ENCODE measurements around the gene HOMER2.
"Not testable (repeated sequence)": the region's sequence is repeated elsewhere in the genome, so short reads cannot be mapped to it uniquely, and the experiment has no call there.

HOMER2 gene

DNA sequence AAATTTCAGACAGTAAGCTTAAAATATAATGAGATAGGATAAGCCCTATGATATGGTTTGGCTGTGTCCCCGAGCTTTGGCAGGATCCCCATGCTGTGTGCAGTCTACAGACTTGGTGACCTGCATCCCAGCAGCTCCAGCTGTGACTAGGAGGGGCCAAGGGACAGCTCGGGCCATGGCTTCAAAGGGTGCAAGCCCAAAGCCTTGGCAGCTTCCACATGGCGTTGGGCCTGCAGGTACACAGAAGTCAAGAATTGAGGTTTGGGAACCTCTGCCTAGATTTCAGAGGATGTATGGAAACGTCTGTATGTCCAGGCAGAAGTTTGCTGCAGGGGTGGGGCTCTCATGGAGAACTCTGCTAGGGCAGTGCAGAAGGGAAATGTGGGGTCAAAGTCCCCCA lies 86.9 kb downstream of the HOMER2 start:
- not testable (repeated sequence) for DNase-seq (ENCODE audit: low read depth in 2 of 2, low spot score in 1 of 2)

- DNase-seq (ENCODE audit: low read depth in 2 of 2, low spot score in 1 of 2), result no peak
These were observed 87.6 kb downstream of the HOMER2 start for GRCh38 chr15:82864967-82865366.

DNA sequence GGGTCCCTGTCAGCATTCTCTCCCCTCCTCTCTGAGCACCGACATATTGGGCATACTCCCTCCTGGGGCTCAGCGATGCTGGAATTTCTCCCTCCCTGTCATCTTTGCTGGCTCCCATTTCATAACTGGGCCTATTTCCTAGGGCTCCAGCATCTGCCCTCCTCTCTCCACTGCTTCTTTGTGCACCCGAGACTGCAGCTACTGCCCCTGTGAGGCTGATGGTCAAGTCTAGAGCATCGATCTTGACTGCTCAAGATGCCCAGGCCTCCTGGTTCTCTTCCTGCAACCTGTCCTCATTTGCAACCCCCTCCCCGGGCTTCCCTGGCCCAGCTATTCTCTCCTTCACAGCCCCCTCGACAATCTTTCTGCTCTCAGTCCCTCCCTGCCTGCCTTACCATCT lies 89.6 kb downstream of the HOMER2 start:
- DNase-seq (ENCODE audit: low read depth in 2 of 2, low spot score in 1 of 2), result no peak

DNA sequence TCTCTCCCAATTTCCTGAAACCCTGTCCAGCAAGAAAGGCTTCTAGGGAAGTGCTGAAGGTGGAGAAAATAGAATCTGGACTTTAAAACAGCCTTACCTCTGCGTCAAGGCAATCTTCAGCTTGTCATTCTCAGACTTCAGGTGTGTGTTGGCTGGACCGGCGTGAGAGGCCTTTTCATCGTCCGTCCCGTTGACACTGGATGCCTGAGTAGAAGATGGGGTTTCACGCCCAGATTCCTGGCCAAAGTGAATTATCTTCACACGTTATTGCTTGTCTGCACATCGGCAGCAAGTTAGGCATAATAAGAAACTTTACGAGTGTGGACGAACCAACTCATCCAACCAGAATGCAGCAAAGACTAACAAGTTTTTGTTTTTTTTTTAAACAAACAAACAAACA lies 93.6 kb downstream of the HOMER2 start:
- DNase-seq (ENCODE audit: low read depth in 2 of 2, low spot score in 1 of 2), result no peak

GRCh38 chr15:82856397-82857170 lies 95.9 kb downstream of the HOMER2 start:
- DNase-seq (ENCODE audit: low read depth in 2 of 2, low spot score in 1 of 2), result no peak

DNA sequence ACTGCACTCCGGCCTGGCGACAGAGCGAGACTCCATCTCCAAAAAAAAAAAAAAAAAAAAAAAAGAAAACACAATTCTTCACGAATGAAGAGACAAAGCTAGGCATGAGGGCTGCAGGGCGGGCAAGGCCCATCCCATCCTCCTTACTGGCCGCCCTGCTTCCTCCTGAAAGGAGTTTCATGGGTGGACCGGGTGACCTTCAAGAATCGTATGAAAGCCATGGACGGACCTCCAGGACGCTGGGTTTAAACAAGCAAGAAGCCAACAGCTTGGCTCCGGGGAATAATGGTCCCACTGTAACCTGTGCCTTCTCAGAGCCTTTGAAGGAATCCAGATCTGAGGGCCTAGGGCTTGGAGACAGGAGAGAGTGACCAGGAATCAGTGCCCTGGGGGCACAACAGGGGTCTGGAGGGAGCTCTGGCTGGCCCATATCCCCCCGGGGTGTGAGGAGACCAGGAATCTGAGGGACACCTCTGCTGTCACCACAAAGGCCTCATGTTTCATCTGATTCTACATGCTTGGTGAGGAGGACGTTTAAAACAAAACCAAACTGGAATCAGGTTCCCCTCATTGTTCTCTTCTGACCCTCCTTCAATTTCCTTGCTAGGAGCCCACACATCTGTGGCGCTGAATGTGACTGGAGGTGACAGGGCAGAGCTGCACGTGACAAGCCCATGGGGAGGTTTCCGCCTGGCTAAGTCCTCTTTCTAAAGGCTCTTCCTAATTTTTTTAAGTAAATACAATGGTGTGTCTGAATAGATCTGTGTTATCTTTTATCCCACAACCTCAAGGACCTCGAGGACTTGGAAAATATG lies 97.0 kb downstream of the HOMER2 start:
- DNase-seq (ENCODE audit: low read depth in 2 of 2, low spot score in 1 of 2), result no peak

DNA sequence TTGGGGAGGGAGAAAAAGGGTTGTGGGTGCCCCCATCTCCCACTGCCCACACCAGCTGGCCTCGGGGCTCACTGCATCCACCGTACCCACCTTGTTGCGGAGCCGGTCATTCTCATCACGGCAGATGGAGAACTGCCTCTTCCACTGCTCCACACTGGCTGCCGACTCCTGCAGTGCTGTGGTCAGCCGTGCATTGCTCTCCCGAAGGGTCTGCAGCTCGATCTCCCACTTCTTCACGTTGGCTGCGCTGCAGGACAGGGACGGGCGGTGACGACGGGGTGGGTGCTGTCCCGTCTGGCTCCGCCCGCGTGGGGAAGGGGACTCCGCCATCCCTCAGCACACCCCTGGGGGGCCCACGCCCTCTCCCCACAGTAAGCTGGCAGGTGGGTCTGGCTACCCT lies 98.0 kb downstream of the HOMER2 start:
- DNase-seq (ENCODE audit: low read depth in 2 of 2, low spot score in 1 of 2), result no peak

DNA sequence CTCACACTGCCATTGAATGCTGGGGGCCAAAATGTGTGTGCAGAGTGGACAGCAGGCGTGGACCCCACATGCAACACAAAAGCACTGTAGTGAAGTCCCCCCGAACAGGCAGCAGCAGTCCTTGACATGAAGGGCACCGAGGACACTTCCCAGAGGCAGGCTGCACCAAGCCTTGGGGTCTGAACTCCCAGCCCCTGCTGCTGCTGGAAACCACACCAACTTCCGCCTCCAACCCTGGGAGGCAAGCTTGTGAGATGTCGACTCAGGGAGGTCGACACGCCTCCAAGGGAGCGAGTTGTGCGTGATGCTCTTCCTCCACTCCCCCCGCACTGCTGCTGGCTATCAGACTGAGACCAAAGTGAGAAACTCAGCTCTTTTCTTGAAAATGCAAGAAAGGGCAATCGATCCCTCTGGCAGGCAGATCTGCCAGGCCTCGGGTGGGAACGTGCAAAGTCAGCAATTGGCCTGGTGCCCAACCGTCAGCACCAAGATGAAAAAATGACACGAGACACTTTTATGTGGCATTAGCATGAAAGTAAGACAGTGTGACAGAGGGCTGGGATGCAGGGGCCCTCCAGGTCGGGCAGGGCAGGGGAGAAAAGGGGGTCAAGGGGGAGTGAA lies 99.5 kb downstream of the HOMER2 start:
- DNase-seq (ENCODE audit: low read depth in 2 of 2, low spot score in 1 of 2), result no peak

DNA sequence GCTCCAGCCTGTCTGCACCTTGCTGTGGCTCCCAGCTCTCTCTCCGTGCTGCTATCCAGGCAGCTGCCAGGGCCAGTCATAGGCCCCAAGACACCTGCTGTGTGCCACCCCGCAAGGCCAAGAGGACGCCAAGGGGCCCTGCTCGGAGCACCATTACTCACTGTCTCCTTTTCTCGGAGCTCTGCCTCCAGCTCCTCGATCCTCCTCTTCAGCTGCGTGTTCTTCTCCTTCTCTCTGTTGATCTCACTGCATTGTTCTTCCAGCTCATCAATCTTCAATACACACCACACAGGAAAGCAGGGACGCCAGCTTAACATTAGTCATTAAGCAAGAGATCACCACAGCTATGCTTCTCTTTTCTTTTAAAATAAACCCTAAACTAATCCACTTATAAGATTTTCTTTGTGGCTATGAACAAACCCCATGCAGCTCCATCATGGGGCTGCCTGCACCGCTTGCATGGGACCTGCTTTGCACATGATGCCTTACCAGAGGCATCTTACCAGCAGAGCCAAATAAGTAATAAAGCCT lies 100.5 kb downstream of the HOMER2 start:
- DNase-seq (ENCODE audit: low read depth in 2 of 2, low spot score in 1 of 2), result no peak

- no peak for DNase-seq (ENCODE audit: low read depth in 2 of 2, low spot score in 1 of 2)
These were observed 101.1 kb downstream of the HOMER2 start for GRCh38 chr15:82851306-82851850.

DNA sequence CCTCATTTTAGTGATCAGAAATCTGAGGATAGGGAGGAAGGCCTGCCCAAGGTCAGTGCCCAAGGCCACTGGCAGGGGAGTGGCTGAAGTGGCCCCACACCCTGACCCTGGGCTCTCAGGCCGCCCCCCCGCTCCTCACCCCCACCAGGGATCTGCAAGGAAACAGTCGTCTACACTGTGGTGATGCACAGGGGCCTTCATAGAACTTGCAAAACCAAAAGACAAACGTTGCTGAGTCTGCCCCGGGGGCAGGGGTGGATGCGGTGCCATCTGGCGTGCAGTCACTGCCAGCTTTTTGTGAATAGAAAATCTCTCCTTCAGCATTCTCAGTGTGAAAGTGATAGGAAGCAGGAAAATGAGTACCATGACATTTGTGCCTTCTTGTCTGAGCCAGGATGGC lies 101.8 kb downstream of the HOMER2 start:
- no peak for DNase-seq (ENCODE audit: low read depth in 2 of 2, low spot score in 1 of 2)

DNA sequence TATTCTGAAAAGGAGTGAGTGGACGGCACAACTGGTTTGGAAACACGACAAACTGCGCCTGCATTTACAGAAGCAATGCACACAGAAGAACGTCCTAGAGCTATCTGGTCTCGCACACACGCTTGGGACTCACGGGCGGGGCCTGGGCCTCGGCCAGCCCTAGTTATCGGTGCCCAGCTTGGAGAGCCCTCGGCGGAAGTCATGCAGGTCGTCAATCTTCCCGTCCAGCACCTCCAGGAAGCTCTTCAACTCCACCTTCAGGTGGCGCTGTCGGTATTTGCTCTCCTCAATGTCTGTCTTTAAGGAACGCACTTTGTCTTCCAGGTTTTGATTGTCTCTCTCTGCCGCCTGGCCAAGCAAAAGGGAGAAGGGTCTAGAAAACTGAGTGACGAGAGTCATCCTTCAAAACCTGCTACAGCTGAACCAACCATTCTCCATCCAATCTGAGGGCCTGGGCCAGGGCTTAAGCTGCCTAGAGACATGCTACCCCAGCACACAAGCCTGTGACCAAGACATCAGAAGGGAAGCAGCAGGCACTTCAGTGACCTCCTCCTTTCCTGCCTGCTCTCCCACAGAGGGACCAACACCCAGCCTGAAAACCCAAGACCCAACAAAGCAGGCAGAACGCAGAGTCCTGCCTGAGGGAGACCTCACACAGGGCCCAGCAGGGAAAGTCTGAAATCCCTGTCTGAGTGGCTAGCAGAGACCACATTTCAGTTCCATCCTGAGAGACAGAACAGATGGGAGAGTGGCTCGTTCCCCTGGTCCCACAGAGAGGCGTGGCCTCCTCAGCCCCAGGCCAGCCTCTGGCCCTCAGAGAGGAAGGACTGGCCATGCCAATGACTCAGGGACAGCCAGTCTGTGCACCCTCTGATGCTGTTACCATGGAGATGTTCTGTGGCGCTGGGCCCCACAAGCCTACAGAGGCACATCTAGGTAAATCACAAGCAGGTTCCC lies 102.7 kb downstream of the HOMER2 start:
- DNase-seq (ENCODE audit: low read depth in 2 of 2, low spot score in 1 of 2), result no peak

DNA sequence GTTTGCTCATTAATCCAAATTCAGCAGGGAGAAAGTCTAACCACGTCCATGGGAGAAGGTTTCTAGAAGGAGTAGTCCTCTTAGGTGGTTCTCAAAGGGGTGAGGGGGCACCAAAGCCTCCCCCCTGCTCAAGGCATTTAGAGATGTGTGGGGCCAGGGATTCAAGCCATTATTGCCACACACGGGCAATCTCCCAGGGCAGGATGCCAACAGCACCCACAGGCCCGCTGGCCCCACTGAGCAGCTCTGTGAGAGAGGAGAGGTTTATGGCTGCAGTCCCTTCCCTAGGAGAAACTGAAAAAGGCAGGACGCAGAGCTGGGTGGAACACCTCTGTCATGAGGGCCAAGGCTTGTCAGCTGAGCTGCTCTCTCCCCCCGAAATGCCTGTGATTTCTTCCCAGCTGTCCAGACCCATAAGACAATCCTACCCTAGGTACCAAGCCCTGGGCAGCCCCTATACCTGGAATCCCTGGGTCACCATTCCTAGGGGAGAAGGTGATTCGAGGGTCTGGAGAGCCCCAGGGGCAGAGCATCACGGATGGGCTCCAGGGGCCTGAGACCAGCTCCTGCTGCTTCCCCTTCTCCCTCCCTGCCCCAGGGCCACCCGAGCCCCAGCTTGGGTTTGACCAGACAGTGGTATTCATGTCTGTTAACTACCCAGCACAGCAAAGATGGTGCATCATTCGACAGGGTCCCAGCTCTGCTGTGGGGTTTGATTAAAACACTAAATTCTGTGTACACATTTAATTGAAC lies 104.1 kb downstream of the HOMER2 start:
- no peak for DNase-seq (ENCODE audit: low read depth in 2 of 2, low spot score in 1 of 2)

DNA sequence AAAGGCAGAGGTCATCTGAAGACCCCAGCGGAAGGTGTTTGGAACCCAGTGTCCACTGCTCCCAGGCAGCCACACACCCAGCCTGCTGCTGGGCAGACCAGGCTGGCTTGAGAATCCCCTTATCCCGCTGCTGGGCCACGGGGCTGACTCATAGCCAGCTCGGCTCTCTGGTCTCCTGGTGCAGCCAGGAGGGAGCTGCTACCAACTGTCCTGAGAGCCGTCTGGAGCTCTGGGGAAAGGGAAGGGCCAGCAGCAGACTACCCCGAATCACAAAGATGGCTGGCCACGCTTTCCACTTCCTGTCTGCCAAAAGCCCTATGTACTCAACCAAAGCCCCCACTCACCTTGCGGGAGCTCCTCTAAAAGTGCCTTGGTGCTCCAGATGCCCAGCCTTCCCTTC lies 104.8 kb downstream of the HOMER2 start:
- no peak for DNase-seq (ENCODE audit: low read depth in 2 of 2, low spot score in 1 of 2)

- no peak for DNase-seq (ENCODE audit: low read depth in 2 of 2, low spot score in 1 of 2)
These were observed 105.9 kb downstream of the HOMER2 start for GRCh38 chr15:82846621-82847020.

DNA sequence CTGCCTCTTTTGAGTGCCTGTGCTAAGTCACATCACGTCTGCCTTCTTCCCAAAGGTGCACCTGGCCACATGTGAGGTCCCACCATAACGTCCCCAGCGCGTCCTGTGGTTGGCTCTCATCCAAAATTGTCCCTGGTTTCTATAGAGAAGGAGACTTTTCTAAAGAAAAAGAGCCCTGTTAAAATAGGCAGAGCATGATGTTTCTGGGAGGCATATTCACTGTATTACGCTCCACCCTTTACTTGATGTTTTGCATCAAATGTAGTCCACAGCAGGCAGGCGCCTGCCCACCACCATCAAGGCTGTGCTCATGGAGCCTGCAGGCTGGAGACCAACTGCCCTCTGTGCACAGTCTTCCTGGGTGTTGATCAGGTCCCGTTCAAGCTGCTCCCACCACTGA lies 106.8 kb downstream of the HOMER2 start:
- no peak for DNase-seq (ENCODE audit: low read depth in 2 of 2, low spot score in 1 of 2)

DNA sequence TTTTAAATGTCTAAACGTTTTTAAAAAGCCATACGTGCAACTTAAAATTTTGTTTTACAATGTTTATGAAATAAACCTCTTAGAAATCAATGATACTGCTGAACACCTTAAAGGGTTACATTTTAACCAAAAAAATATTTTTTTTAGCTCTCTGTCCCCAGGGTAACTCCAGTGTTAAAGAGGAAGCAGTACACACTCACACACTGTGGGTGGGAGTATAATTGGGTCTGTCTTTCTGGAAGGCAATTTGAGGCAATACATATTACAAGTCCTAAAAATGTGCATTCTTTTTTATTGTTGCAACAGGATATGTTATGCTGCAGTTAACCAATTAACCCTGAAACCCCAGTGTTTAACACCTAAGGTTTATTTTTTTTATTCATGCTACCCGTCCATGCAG lies 109.0 kb downstream of the HOMER2 start:
- no peak for DNase-seq (ENCODE audit: low read depth in 2 of 2, low spot score in 1 of 2)

DNA sequence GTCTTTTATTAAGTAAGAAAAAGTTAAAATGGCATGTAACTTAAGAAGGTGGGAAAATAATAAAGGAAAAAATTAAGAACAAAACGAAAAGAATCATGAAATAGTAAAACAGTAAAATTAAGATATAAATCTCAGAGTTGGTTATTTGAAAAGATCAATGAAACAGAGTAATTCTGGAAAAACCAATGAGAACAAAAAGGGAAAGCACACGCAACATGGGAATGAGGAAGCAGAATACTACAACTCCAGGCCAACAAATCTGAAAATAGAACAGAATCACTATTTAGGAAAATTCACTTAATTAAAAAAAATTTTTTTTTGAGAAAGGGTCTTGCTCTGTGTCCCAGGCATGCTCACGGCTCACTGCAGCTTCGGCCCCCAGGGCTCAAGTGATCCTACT lies 112.4 kb downstream of the HOMER2 start:
- DNase-seq (ENCODE audit: low read depth in 2 of 2, low spot score in 1 of 2), result no peak

DNA sequence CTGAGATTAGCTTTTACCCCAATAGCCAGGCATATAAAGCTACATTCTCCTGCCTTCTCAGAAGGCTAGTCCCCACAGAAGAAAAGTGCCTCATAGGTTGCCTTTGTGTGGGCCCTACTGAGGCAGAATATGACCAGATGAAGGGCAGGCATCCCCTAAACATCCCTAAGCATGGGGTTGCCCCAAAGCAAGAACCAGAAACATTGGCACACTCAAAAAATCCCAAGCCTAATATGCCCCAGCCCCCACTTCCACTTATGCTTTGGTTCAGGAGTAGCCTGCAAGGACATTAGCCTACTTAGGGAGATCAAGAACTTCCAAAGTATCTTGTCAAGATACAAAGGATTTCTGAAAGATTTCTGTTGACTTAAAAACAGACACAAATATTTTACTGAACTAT lies 113.4 kb downstream of the HOMER2 start:
- DNase-seq (ENCODE audit: low read depth in 2 of 2, low spot score in 1 of 2), result no peak
